GM19438 (cell line): ENCODE data around the gene PITPNM3.

Source experiments
- ATAC-seq: cut with Tn5 transposase; IDR thresholded peaks from one replicate; pipeline ENCODE4 v1.9.1; 2021; ENCODE audit warnings: low read depth; ENCODE audit not compliant: unreplicated experiment

PITPNM3 gene

DNA sequence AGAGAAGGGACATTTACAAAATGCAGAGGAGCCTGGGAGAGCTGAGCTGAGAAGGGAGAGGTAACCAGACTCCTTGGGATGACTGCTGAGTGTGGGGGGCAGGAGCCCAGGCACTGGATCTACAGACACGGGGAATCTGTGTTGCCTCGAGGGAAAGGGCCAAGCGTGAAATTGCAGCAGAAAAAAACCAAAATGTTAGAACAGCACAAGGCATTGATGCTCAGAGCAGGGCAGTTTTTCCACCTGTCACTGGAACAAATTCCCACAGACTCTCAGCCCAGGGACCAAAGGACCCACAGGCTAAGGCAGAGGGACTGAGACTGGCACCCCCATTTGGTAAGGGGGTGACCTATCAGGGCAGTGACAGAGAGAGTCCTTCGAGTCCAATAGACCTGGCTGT lies 2.0 kb downstream of the PITPNM3 start:
- no peak for ATAC-seq

GRCh38 chr17:6551869-6552531 lies 4.4 kb downstream of the PITPNM3 start:
- no peak for ATAC-seq

GRCh38 chr17:6551356-6551755 lies 5.0 kb downstream of the PITPNM3 start:
- no peak for ATAC-seq

DNA sequence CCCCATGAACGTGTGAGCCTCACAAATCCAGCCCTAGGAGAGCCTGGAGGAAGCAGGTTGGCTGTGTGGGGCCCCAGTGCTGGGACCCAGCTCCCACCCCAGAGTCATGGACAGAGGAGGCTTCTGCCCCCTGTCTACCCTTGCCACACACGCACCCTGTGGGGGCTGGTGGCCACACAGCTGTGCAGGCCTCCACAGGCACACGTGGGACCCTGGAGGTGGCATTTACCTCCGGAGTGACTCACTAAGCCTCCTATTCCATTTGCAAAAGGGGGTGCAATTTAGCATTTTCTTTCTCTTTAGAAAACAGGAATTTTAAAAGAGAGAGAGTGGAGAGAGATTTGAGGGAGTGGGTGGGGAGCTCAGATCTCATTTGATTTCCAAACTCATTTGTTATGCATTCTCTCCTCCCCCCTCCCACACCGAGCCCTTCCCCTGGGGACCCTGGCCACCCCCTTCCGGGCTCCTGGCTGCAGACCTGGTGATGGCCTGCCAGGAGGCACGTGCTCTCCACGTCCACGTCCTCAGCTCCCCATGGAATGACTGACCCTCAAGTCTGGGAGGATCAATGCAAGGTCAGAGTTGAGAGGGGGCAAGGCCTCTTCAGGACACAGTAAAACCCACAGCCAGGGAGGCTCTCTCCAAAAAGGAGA lies 6.8 kb downstream of the PITPNM3 start:
- no peak for ATAC-seq

GRCh38 chr17:6548578-6549330 lies 7.6 kb downstream of the PITPNM3 start:
- ATAC-seq, result peak; percentile 74

DNA sequence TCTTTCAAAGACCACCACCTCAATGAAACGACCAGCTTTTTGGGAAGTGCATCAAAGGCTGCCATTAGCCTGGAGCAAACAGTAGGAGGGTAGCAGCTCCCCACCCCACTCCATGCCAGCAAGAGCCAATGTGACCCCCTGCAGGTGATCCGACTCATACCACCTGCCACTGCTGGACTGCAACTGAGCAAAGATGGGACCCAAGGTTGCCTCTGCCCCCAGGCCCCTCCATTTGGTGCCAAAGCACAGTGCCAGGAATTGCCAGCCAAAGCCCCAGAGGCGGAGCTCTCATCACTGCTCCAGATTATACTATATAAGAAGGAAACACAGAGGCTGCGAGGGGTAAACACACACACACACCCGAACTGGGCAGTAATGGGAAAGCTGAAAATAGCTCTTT lies 8.3 kb downstream of the PITPNM3 start:
- peak; percentile 14 for ATAC-seq

- no peak for ATAC-seq
These were observed 9.0 kb downstream of the PITPNM3 start for GRCh38 chr17:6547336-6547735.

GRCh38 chr17:6546069-6546718 lies 10.2 kb downstream of the PITPNM3 start:
- ATAC-seq, result no peak

GRCh38 chr17:6545291-6545690 lies 11.1 kb downstream of the PITPNM3 start:
- ATAC-seq, result no peak

- no peak for ATAC-seq
These were observed 12.4 kb downstream of the PITPNM3 start for GRCh38 chr17:6544011-6544370.

DNA sequence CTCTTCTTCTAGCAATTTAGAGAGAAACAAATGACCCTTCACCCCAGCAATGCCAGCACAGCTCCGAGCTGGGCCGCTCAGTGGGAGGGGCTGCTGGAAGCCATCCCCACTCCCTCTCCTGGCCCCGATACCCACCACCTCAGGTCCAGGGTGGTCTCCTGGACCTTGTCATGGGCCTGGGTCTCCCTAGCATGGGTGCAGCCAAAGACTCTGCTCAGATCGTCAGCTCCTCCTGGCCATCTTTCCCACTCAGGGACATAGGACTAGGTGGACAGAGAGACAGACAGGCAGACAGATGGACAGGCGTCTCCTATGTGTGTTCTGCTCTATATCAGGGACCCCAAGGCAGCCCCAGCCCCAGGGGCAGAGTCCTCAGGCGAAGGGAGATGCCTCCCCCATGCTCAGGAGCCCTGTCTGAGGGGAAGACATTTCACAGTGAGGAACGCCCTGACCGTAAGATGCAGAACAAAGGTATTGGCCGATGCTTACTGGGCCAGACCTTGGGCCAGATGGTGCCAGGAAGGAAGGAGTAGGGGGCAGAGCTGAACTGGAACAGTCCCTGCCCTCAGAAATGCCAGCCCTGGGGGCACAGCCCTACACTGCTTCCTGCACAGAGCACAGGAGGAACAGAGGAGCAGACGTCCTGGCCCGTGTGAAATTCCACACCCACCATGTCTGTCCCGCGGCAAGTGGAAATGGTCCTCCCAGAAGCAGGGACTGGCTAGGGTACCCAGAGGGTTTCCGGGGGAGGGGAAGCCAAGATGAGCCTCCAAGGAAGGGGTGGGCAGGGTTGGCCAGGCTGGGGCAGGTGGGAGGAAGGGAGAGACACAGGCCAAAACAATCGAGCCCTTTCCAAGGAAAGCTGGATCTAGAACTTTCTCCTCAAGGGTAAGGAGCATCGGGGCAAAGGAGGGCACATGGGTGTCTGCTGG lies 13.0 kb downstream of the PITPNM3 start:
- ATAC-seq, result no peak

DNA sequence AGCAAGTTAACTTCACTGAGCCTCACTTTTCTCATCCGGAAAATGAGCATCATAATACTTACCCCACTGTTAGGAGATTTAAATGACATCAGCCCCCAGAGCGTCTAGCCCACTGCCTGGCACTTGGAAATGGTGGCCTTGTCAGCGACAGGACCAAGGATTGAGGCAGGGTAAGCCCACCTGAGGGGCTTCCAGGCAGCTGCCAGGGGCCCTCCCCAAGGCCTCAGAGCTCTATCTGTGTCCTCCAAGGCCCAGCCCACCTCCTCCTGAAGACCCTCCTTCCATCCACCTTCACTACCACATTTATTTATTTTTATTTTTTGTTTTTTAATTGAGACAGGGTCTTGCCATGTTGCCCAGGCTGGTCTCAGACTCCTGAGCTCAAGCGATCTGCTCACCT lies 13.8 kb downstream of the PITPNM3 start:
- no peak for ATAC-seq

- no peak for ATAC-seq
These were observed 14.5 kb downstream of the PITPNM3 start for GRCh38 chr17:6541886-6542285.

DNA sequence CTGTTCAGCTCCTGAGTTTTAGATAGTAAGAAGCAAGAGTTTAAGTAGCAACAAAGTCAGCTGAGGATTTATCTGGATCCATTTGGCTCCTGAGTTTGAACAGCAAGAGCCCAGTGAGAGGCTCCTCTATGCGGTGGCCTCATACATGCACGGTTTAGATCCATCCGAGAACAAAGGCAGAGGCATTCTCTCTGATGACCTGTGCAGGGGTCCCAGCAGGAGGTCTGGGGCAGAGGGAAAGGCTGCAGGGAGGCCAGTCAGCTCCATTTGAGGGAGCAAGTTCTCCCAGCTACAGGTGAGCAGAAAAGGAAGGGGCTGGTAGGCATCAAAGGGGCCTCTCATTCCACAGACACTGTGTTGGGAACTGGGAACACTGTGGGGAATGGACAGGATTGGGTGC lies 16.5 kb downstream of the PITPNM3 start:
- ATAC-seq, result no peak

- ATAC-seq, result no peak
These were observed 19.7 kb downstream of the PITPNM3 start for GRCh38 chr17:6536566-6537065.

DNA sequence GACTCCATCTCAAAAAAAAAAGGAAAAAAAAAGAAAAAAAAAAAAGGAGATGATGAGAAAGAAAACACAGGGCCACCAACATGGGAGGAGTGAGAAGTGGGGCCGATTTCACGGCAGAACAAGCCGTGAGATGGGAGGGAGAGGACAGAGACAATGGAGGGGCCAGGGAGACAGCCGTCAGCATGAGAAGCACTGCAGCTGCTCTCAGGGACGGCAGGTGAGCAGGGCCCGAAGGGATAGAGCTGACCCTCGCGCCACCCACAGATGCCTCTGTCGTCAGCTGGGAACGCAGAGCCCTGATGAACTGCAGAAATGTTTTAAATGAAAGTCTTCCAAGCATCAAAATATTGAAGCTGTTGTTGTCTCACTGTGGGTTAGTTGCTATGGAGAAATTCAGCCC lies 20.3 kb downstream of the PITPNM3 start:
- ATAC-seq, result no peak

DNA sequence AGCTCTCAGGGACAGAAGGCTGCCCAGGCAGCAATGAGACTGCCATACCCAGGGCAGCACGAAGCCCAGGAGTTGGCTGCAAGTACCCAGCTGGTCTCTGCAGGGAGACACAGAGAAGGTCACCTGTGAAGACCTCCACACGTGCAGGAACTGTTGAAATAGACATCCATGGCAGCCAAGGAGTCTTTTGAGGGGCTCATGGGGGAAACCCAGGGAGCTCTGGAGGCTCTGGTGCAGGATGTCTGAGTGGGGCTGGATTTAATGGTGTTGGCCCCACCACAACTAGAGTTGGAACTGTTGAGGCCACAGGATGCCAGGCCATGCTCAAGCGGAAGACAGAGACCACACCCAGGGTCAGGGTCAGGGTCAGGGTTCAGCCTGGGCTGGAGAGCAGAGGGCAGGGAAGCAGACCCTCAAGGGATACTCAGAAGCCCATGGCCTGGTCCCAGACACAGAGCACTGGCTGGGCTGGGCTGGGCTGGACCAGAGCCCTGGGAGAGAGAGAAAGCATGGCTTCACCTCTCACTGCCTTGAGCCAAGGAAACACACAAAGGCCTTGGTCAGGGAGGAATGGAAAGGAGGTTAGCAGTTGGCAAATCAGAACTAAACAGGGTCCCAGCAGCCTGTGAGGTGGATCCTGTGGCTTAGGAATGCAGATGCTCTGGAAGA lies 21.4 kb downstream of the PITPNM3 start:
- ATAC-seq, result no peak

DNA sequence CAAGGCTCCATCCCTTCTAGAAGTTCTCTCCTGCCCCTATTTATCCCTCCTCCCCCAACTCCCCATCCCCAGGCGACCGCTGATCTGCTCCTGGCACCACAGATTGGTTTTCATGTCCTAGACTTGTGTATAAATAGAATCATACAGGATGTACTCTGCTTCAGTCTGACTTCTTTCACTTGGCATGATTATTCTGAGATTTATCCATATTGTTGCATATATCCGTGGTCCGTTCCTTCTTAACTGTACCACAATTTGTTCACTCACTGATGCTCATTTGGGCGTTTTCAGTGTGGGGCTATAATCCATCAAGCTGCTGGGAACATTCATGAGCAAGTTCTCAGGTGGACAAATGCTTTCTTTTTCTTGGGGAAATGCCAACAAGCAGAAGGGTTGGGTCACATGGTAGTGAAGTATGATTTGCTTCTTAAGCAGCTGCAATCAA lies 23.9 kb downstream of the PITPNM3 start:
- ATAC-seq, result no peak

- ATAC-seq, result no peak
These were observed 24.8 kb downstream of the PITPNM3 start for GRCh38 chr17:6531575-6531974.
